Stomach (tissue), 9 donors: ENCODE measurements around the gene PNPLA3. TPM values are rescaled to one million over a fixed set of nuclear protein-coding genes. Genes with fewer than 3 reads are reported as not detected.

Experiments
- DNase-seq, 2 donors: peaks; one replicate each; pipeline versions ENCODE4 v3.0.0 to v3.0.0-alpha.2; 2013 to 2019
- H3K27ac ChIP-seq, 5 donors: fragments of 200-600 bp in 4 of 5; sonication (generic) in 4 of 5; one replicate each; pipeline ENCODE4 v1.5.1; 2013 to 2019; ENCODE audit warnings: mild to moderate bottlenecking in 1 of 5, moderate library complexity in 1 of 5
- H3K27me3 ChIP-seq, 3 donors: fragments of 200-600 bp; sonication (generic); one replicate each; pipeline ENCODE4 v1.5.1; 2017 to 2019; ENCODE audit warnings: mixed run types in 1 of 3
- H3K36me3 ChIP-seq, 4 donors: fragments of 200-600 bp; sonication (generic); 1 replicate in 3 of 4; 2 replicates in 1 of 4; pipeline ENCODE4 v1.5.1; 2016 to 2019
- H3K4me1 ChIP-seq, 4 donors: fragments of 200-600 bp; sonication (generic); one replicate each; pipeline ENCODE4 v1.5.1; 2016 to 2019
- H3K4me3 ChIP-seq, 4 donors: fragments of 200-600 bp; sonication (generic) in 3 of 4; one replicate each; pipeline ENCODE4 v1.5.1; 2016 to 2019; ENCODE audit warnings: mild to moderate bottlenecking in 1 of 4
- H3K9me3 ChIP-seq, 4 donors: fragments of 200-600 bp; sonication (generic); one replicate each; pipeline ENCODE4 v1.5.1; 2016 to 2019
- CTCF ChIP-seq, 7 experiments: fragments of 450-650 bp in 4 of 7; fragments of 200-600 bp in 3 of 7; sonication (generic) in 3 of 7; IDR thresholded peaks; one replicate each; pipeline ENCODE4 v1.5.1; 2016 to 2019; ENCODE audit warnings: antibody characterized with exemption in 7 of 7, control low read depth in 2 of 7, mild to moderate bottlenecking in 1 of 7
- EP300 ChIP-seq: sonication (generic); formaldehyde crosslinking; IDR thresholded peaks from one replicate; pipeline ENCODE4 v1.6.1; 2017; ENCODE audit warnings: antibody characterized with exemption
- POLR2A ChIP-seq, 4 donors: fragments of 450-650 bp; IDR thresholded peaks; one replicate each; pipeline ENCODE4 v1.6.1; 2016; ENCODE audit warnings: antibody characterized with exemption in 4 of 4, control low read depth in 2 of 4, mild to moderate bottlenecking in 1 of 4, moderate library complexity in 1 of 4
- POLR2AphosphoS5 ChIP-seq, 3 donors: sonication (generic); formaldehyde crosslinking; IDR thresholded peaks; one replicate each; pipeline ENCODE4 v1.6.1; 2016; ENCODE audit warnings: antibody characterized with exemption in 3 of 3
- WGBS, 5 donors: extraction: QIAGEN DNeasy Blood & Tissue Kit in 3 of 5; methylation state at CpG; one replicate each; pipeline versions ENCODE4 v1.1.5 to v1.1.7; 2013 to 2018; 5-methylcytosine and 5-hydroxymethylcytosine counted together
- intact Hi-C: fragments of 100-400 bp; cut with DNase I; formaldehyde crosslinking; loops from one replicate; pipeline ENCODE4 v1.15.1; 2023; ENCODE audit warnings: low total_unique reads
- polyA plus RNA-seq, 3 donors: library from polyadenylated mRNA; stranded (reverse); fragments of 200-250 nt; gene quantifications; one replicate each; pipeline ENCODE4 v1.2.3, GENCODE V29; 2013
- total RNA-seq, 5 donors: library from RNA; depleted of rRNA; stranded (reverse); fragments of >200 nt; gene quantifications; one replicate each; pipeline versions ENCODE4 v1.1.0 to v1.2.3, GENCODE V29; 2014 to 2016
- donor health status: healthy with polysubstance abuse.
- donor health status: Bipolar disorder and iron deficiency.
- donor health status: healthy.

The PNPLA3 gene
- total and polyA plus RNA-seq, 8 donors: 0.12 to 0.73 (median 0.47) TPM; not detected in 4

GRCh38 chr22:43885786-43886185 is 37.8 kb upstream of the PNPLA3 start:
- TF ChIP-seq POLR2A (IDR thresholded peaks at IDR 0.05) (no peak), CTCF (IDR thresholded peaks at IDR 0.05) (no peak), POLR2AphosphoS5 (IDR thresholded peaks at IDR 0.05) (no peak), EP300 (no peak)
- no peak for DNase-seq
- Histone ChIP-seq H3K4me3 (no peak overlapping the region), H3K27me3 (peaks cover 10 to 91% (median 36%) of the 10 kb centered on the region in 3 donors), H3K36me3 (no peaks in the 10 kb centered on the region), H3K4me1 (peaks cover 0 to 2% (median 0%) of the 10 kb centered on the region in 4 donors), H3K9me3 (no peaks in the 10 kb centered on the region), H3K27ac (no peak overlapping the region)
- WGBS, 5 donors: 89 to 94% (median 93%) methylated on average over 6 of the region's 6 CpGs
- intact Hi-C loops: no loop called here

- 59 to 72% (median 68%) methylated on average over 6 to 8 of the region's 8 CpGs for WGBS, 5 donors
- Histone ChIP-seq H3K4me3 (no peak overlapping the region), H3K27me3 (peaks cover 15 to 91% (median 40%) of the 10 kb centered on the region in 3 donors), H3K9me3 (no peaks in the 10 kb centered on the region), H3K36me3 (no peaks in the 10 kb centered on the region), H3K27ac (no peak overlapping the region), H3K4me1 (peaks cover under 1 to 7% (median 3%) of the 10 kb centered on the region in 4 donors)
- DNase-seq: no peak
- TF ChIP-seq POLR2AphosphoS5 (IDR thresholded peaks at IDR 0.05): no peak
- TF ChIP-seq EP300: no peak
- TF ChIP-seq CTCF (IDR thresholded peaks at IDR 0.05): no peak
- TF ChIP-seq POLR2A (IDR thresholded peaks at IDR 0.05): no peak
- intact Hi-C loops: no loop called here
Observed at GRCh38 chr22:43886231-43886630, 37.4 kb upstream of the PNPLA3 start.

- TF ChIP-seq POLR2A (IDR thresholded peaks at IDR 0.05) (no peak), EP300 (no peak), POLR2AphosphoS5 (IDR thresholded peaks at IDR 0.05) (no peak), CTCF (IDR thresholded peaks at IDR 0.05) (no peak)
- Histone ChIP-seq H3K27me3 (peaks cover 24 to 91% (median 52%) of the 10 kb centered on the region in 3 donors), H3K36me3 (no peaks in the 10 kb centered on the region), H3K9me3 (no peaks in the 10 kb centered on the region), H3K4me1 (peaks cover 9 to 16% (median 11%) of the 10 kb centered on the region in 4 donors), H3K27ac (no peak overlapping the region), H3K4me3 (no peak overlapping the region)
- intact Hi-C loops: no loop called here
- WGBS, 5 donors: 53 to 72% (median 60%) methylated on average over 1 to 4 of the region's 4 CpGs
- no peak for DNase-seq
Observed at GRCh38 chr22:43887391-43887790, 36.2 kb upstream of the PNPLA3 start.

- 71 to 93% (median 81%) methylated on average over 3 to 4 of the region's 4 CpGs for WGBS, 5 donors
- Histone ChIP-seq H3K27me3 (peaks cover 24 to 96% (median 63%) of the 10 kb centered on the region in 3 donors), H3K36me3 (no peaks in the 10 kb centered on the region)
Observed at GRCh38 chr22:43888740-43889139, 34.9 kb upstream of the PNPLA3 start.

More at GRCh38 chr22:43888740-43889139, 34.9 kb upstream of the PNPLA3 start:
- intact Hi-C loops: no loop called here
- H3K27ac ChIP-seq: no peak overlapping the region
- H3K9me3 ChIP-seq: no peaks in the 10 kb centered on the region
- no peak for DNase-seq
- TF ChIP-seq CTCF (IDR thresholded peaks at IDR 0.05) (no peak), EP300 (no peak), POLR2A (IDR thresholded peaks at IDR 0.05) (no peak), POLR2AphosphoS5 (IDR thresholded peaks at IDR 0.05) (no peak)
- H3K4me1 ChIP-seq: peaks cover 9 to 16% (median 11%) of the 10 kb centered on the region in 4 donors
- H3K4me3 ChIP-seq: no peak overlapping the region
